ENCODE data around the gene AUTS2. TPM values are rescaled to one million over a fixed set of nuclear protein-coding genes. Genes with fewer than 3 reads are reported as not detected.

AUTS2 gene
- total RNA-seq, 1 experiment from 2014 or later, result 13.9 TPM

GRCh38 chr7:69656890-69657289 lies 58.6 kb downstream of the AUTS2 start:
- DNase-seq (ENCODE audit: low read depth), result peak; percentile 79

- DNase-seq (ENCODE audit: low read depth), result no peak
These were observed 59.1 kb downstream of the AUTS2 start for GRCh38 chr7:69657331-69657730.

GRCh38 chr7:69657985-69658384 lies 59.7 kb downstream of the AUTS2 start:
- no peak for DNase-seq (ENCODE audit: low read depth)

GRCh38 chr7:69659983-69660382 lies 61.7 kb downstream of the AUTS2 start:
- DNase-seq (ENCODE audit: low read depth), result no peak

- no peak for DNase-seq (ENCODE audit: low read depth)
These were observed 63.1 kb downstream of the AUTS2 start for GRCh38 chr7:69661342-69661741.

GRCh38 chr7:69663911-69664832 lies 65.9 kb downstream of the AUTS2 start:
- no peak for DNase-seq (ENCODE audit: low read depth)

GRCh38 chr7:69665369-69665768 lies 67.1 kb downstream of the AUTS2 start:
- DNase-seq (ENCODE audit: low read depth), result no peak

GRCh38 chr7:69668339-69668870 lies 70.1 kb downstream of the AUTS2 start:
- DNase-seq (ENCODE audit: low read depth), result no peak

- DNase-seq (ENCODE audit: low read depth), result no peak
These were observed 72.4 kb downstream of the AUTS2 start for GRCh38 chr7:69670701-69671100.

- no peak for DNase-seq (ENCODE audit: low read depth)
These were observed 74.8 kb downstream of the AUTS2 start for GRCh38 chr7:69673074-69673473.

- DNase-seq (ENCODE audit: low read depth), result no peak
These were observed 76.5 kb downstream of the AUTS2 start for GRCh38 chr7:69674701-69675182.

GRCh38 chr7:69676247-69676646 lies 78.0 kb downstream of the AUTS2 start:
- no peak for DNase-seq (ENCODE audit: low read depth)

GRCh38 chr7:69677054-69677852 lies 79.0 kb downstream of the AUTS2 start:
- no peak for DNase-seq (ENCODE audit: low read depth)

GRCh38 chr7:69677881-69678493 lies 79.7 kb downstream of the AUTS2 start:
- DNase-seq (ENCODE audit: low read depth), result no peak

GRCh38 chr7:69678494-69679187 lies 80.4 kb downstream of the AUTS2 start:
- no peak for DNase-seq (ENCODE audit: low read depth)

- DNase-seq (ENCODE audit: low read depth), result no peak
These were observed 82.9 kb downstream of the AUTS2 start for GRCh38 chr7:69681181-69681580.

- DNase-seq (ENCODE audit: low read depth), result no peak
These were observed 84.2 kb downstream of the AUTS2 start for GRCh38 chr7:69682518-69682917.

- no peak for DNase-seq (ENCODE audit: low read depth)
These were observed 84.7 kb downstream of the AUTS2 start for GRCh38 chr7:69683002-69683401.

GRCh38 chr7:69684369-69685292 lies 86.4 kb downstream of the AUTS2 start:
- no peak for DNase-seq (ENCODE audit: low read depth)

- no peak for DNase-seq (ENCODE audit: low read depth)
These were observed 87.0 kb downstream of the AUTS2 start for GRCh38 chr7:69685293-69685631.
